GM19395 (cell line): ENCODE data around the gene SCNN1A.

Experiments used
- ATAC-seq: cut with Tn5 transposase; IDR thresholded peaks from one replicate; pipeline ENCODE4 v1.9.1; 2021; ENCODE audit warnings: mild to moderate bottlenecking, moderate library complexity; ENCODE audit not compliant: unreplicated experiment

Gene SCNN1A

DNA sequence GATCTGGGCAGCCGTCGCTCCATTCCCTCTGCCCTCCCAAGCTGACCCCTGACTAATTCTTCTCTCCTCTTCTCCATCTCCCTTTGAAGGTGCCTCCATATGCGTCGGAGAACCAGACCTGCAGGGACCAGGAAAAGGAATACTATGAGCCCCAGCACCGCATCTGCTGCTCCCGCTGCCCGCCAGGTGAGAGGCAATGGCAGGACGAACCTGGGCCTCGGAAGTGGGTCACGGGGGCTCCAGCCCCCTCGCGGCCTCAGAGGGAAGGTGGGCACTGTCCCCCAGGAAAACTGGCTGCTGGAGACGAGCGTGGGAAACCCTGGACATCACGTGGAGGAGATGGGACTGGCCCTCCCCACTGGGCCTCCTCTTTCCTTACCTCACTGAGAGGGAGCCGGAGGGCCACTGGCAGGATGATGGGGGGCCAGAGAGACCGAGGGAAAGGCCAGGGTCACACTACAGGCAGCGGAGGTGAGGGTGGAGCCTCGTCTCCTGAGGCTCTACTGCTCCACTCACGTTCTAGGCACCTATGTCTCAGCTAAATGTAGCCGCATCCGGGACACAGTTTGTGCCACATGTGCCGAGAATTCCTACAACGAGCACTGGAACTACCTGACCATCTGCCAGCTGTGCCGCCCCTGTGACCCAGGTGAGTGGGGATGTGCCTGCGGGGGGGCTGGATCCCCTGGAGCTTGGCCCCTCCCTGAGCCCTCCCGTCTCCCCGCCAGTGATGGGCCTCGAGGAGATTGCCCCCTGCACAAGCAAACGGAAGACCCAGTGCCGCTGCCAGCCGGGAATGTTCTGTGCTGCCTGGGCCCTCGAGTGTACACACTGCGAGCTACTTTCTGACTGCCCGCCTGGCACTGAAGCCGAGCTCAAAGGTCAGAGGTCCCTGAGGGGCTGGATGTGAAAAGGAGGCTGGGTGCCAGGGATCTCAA lies 9.4 kb upstream of the SCNN1A start:
- ATAC-seq = no peak

DNA sequence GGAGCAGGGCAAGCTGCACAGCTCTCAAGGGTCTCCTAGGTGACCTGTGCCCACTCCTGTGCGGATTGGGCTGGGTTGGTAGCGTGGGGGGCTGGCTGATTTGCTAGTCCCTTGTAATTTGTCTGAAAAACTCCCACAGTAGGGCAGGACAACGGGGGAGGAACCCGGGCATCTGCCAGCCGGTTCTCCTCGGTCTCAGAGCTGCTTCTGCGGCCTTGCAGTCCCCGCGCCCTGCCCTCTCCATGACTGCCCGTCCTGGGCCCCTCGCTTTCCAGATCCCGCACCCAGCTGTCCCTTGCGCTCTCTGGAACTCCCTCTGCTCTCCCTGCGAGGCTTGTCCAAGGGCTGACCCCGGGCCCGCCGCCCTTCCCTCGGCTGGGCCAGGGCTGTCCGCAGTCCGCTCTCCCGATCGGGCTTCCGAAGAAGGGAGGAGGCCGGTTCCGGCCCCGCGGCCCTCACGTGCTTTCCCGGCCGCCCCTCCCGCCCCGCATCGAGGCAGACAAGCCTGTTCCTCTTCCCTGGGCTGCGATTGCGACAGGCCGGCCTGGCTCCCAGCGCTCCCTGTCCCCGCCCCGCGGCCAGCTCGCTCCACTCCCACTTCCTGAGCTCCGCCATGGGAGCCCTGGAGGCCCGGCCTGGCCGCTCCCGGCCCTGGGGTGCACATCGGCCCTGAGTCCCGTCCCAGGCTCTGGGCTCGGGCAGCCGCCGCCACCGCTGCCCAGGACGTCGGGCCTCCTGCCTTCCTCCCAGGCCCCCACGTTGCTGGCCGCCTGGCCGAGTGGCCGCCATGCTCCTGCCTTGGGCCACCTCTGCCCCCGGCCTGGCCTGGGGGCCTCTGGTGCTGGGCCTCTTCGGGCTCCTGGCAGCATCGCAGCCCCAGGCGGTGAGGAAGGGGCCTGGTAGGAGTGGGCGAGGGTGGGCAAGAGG lies 8.5 kb upstream of the SCNN1A start, which contains the start of gene LTBR:
Gene LTBR (plus strand): TSS at position 591 of the 927 bp plus-strand sequence. CDS start 197 bp downstream, at position 788.
- no peak for ATAC-seq

DNA sequence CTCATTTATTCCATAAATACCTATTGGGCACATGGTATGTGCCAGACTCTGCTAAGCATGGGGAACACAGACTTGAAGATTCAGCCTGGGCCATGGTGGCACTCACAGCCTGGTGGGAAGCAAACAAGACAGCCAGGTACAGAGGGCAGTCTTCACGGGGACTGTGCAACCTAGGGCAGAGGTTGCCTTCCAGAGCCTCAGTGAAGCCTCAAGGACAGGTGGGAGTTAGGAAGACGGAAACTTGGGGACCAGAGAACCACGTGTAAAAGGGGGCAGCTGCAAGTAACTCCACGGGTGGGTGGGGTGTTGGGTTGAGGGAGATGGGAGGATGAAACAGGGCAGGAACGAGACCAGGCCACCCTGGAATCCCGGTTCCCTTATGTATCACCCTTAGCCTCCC lies 7.6 kb upstream of the SCNN1A start:
- ATAC-seq = no peak

DNA sequence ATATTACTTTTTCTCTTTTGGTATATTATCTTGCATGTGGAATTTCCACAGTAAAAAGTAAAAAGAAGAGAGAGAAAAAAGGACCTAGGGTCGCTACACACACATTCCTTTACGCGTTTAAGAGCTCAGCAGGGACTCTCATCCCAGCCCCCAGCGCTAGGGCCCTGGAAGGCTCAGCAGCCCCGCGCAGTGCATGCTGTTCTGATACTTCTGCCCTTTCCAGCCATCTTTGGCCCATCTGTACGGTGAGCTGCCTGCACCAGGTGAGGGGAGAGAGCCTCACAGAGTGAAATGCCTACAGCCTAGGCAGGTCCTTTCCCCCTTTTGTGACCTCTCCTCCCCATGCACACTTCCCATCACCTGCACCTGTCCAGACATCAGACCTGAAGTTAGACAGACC lies 7.0 kb upstream of the SCNN1A start:
- no peak for ATAC-seq

DNA sequence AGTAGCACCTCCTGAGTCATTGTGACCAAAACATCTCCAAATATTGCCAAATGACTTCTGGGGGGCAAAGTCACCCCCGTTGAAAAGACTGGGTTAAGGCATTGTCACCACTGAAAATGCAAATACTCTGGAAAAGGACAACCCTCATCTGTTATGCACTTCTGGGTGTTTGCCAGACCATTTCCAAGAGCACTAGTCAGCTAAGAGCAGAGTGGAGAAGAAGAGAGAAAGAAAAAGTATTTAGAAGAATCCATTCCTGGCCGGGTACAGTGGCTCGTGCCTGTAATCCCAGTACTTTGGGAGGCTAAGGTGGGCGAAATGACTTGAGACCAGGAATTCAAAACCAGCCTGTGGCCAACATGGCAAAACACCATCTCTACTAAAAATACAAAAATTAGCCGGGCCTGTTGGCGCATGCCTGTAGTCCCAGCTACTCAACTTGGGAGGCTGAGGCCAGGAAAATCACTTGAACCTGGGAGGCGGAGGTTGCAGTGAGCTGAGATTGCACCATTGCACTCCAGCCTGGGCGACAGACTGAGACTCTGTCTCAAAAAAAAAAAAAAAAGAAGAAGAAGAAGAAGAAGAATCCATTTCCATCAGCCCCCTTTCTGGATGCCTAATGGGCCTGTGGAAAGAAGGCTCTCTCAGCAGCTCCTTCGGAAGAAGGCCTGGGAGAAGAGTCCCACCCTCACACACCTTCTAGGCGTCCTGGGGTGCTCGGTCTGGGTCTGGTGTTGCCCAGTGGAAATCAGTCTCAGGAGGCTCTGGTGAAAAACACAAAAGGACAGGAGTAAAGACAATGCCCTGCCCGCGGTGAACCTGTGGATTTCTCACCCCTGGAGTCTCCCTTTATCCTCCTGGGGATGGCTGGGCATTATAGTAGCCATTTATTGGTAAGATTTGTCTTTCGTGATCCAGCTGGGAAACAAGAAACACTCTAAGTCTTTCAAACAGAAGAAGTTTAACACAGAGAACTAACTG lies 5.1 kb upstream of the SCNN1A start:
- ATAC-seq = no peak

DNA sequence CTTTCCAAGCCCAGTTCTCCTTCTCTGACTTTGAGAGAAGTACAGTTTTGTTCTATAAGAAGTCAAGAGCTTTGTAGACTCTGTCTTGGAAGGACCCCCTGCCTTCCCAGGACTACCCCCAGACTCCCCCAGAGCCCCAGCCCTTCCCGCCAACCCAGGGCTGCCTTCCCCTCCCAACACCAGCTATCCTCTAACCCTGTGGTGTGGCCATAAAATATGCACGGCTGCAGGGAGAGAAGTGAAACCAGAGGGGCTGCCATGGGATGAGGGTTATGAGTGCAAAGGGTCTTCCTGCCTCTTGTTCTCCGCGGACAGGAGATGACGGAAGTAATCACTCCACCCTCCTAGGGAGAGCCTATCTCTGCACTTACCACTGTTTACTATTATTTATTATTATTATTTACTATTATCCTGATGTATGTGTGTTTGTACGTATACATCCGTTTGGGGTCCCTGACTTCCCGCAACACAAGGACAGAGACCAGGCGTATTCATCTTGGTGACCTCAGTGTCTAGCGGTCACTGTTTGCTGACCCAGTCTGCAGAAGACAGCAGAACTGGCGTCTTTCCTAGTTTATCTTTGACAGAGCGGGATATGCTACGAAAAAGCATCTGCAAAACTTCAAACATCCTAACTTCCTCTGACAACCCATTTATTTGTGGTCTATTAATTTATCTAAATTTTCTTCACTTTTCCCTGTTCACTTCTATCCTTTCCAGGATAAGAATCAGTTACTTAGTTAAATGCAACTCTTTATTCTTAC lies 3.5 kb upstream of the SCNN1A start:
- no peak for ATAC-seq

DNA sequence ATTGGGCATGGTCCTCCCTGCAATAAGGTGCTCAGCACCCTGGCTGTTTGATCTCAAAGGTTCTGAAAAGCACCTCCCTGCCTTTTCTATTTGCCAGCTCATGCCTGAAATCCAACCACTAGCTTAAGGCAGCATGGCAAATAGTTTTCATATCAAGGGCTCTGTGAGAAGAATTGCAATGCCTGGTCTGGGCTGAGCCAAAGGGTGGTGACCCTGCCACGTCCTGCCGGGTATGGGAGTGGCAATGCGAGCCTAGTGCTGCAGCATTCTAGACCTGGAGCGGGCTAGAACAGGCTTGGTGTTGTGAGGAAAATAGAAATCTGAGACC lies 2.3 kb upstream of the SCNN1A start:
- ATAC-seq = no peak

DNA sequence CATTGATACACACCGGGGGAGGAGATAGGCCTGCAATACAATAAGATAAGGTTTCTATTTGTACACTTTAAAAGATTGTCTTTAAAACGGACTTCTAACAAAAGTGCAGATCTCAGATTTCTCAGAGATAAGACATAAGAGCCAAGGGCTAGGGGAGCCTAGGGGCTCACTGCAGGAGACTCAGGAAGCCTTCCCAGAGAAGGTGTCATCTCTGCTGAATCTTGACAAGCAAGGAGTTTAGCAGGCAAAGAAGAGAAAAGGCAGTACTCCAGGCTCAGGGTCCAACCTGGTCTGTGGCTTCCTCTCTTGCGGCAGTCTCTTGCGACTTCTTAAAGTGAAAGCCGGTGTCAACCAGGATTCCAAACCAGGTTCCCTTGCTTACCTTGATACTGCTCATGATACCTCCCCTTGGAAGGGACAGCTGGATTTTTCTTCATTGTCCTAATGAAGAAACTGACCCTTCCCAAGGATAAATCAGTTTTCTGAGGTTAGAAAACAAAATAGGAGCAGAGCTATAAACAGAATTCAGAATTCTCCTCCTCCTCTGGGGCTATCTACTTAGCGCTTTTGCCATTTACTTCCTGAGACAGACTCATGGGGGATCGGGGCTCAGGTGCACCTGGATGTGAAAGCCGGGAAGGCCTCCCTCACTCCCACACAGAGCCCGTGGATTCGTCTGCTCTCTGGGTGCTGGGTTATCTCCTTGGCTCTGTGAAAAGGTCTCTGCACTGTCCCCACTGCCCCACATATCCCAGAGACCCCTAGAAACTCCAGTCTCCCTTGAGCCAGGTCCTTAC lies 1.7 kb upstream of the SCNN1A start:
- ATAC-seq = no peak

DNA sequence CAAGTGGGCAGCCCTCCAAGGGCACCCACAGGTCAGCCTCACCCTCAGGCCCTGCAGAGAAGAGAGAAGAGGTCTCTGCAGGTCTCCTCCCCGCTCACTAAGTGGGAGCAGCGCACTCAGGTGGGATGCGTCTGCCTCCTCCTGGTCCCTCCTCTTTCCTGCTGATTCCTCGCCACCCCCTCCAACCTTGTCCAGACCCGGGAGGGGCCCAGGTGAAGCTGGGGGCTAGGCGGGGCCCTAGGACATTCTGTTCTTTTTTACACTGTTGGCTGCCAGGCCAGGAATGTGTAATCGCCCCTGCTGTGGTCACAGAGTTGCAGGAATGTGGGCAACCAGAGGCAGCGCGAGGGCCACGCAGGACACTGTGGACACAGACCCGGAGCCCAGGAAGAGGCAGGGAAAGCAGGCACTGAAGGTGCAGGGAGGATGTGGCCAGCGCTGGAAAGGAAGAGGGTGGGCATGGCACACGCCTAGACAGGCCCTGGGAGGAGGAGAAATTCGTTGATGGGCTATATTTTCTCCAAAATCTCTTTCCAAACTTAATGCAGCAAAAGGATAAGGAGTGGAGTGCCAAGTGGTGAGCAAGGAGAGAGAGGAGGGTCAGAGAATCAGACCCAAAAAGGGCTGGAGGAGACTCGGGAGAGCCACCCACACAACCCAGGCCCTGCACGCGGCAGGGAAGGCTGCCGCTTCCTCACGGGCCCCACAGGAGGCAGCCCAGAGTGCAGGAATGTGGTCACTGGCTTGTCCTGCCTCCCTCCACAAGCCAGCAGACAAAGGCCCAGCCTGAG lies 911 bp upstream of the SCNN1A start:
- ATAC-seq = no peak

DNA sequence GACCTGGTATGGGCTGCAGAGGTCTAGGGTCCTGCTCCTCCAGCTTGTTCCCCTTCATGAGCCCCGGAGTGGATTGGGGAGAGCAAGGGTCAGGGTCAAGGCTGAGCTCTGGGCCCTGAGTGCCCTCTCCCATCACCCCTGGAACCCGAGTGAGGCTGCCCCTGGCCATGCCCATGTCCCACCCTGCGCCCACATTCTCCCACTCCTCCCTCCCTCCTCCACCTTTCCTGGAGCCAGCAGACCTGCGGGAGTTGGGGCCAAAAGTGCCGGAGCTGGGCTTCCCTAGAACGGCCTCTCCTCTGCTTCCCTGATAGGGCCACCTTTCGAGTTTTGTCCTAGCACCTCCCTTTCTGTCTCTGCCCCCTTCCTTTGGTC lies 590 bp downstream of the SCNN1A start:
- no peak for ATAC-seq

DNA sequence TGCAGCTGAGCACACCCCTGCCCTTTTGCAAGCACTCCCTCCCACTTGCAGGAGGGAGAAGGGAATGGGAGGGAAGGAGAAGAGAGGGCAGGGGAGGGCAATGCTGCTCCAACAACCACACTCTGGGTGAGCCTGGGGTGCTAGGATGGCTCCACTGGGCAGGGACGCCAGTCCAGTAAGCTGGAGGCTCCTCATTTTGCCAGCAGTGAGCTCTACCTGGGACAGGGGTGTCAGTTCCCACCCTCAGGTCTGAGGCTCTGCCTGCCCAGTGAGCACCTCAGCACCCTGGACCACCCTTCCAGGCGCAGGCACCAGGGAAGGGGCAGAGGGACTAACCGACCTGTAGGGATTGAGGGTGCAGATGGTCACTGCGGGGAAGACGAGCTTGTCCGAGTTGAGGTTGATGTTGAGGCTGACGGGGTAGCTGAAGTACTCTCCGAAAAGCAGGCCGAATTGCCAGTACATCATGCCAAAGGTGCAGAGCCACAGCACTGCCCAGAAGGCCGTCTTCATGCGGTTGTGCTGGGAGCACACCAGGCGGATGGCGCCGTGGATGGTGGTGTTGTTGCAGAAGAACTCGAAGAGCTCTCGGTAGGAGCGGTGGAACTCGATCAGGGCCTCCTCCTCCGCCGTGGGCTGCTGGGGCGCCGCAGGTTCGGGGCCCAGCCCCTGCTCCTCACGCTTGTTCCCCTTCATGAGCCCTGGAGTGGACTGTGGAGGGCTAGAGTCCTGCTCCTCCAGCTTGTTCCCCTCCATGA lies 1.2 kb downstream of the SCNN1A start:
- ATAC-seq = no peak

DNA sequence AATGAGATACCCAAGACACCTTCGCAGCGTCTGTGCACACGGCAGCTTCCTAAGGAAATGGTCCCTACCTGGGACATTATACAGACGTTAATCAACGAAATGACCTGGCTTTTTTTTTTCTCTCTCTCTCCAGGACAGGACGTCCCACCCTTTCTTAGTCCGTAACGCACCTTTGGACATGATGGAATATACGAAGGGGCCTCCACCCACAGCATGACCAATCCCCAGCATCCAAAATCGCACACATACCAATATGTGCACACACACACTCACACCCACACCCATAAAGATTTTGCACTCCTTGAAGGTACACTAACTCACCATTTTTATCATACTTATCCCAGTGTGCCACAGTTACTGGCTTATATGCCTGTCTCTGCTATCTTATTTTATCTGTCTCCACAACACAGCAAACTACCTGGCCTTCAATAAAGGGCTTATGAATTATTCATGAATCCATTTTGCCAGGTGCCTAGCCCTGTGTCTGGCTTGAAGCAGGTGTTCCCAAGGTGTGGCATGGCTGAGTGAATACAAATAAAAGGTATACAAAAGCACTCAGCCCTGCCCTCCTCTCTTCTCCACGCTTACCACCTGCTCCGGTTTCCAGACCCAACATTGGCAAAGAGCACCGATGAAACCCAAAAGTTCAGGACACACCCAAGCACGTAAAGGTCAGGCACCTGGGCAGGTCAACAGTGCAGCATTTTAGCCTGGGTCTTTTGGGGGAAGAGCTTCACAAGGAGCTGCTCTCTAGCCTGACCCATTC lies 2.2 kb downstream of the SCNN1A start:
- ATAC-seq = no peak

DNA sequence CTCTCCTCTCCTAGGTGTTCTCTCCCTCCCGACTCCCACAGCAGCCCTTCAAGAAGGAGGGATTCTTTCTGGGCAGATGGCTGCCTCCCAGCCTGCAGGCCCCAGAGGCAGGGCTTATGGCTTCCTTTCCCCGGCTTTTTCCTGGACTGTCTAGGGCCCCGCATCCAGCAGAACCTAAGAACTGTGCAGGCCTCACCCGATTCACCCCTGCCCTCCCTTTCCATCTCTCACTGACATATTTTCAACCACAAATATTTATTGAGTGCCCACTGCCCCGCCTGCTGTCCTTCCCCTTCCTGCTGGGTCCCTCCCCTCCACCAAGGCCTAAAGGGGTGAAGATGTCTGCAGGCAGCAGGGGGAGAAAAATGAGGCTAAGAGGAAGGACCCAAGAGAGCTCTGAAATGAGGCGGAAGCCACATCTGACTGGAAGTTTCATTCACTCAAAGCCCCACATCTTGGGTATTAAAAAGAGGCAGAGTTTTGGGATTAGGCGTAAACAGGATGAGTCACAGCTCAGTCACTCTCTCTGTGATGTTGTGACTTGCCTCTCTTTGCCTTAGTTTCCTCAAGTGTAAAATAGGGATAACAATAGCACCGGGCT lies 2.9 kb downstream of the SCNN1A start:
- ATAC-seq = no peak

DNA sequence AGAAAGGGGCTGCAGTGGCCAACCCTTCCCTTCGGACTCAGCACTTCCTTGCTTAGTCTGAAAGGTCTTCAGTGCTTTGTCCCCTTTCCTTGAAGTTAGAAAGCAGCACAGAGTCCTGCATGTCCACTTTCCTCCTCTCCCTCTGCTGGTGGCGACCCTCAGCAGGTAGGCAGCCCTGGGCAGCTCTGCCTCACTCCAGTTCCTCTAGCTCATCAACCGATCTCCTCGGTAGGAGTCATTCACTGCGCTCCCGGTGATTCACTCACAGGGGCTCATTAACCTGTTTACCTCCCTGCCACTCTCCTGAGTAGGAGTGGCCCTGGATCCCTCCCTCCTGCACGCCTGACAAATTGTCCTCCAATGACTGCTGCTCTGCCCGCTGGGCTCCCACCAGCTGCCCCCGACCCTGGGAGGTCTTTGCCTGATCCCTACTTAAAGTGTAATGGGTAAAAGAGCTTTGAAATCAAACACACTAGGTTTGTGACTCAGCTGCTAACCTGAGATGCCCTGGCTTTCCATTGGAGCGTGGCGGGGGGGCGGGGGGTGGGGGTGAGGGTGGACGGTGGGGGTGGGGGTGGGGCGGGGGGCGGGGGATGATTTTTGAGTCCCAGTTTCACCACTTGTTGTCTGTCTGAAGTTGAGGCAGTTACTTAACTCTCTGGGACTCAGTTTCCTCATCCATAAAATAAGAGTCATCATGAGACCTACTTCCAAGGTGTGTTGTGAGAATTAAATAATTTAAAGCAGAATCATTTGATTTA lies 4.2 kb downstream of the SCNN1A start:
- ATAC-seq = no peak

DNA sequence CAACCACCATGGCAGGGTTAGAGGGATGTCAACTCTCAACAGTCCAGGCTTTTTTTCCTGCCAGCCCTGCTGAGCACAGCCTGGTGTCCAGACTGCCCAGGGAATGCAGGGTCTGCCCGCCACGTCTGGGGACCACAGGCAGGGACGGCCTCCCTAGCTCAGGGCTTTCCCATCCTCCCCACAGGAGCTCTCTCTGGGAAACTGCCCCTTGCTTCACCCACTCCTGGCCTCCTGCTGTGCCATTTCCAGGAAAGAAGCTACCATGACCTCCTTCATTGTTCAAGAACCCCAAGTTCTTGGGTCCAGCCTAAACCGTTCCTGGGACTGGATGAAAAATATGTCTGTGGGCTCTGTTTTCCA lies 4.8 kb downstream of the SCNN1A start:
- ATAC-seq = no peak
